Bone marrow (tissue), 2 donors: ENCODE data around the gene MED13.
A peak's percentile ranks its signal among the peaks of the same experiment; 100 is the strongest.

ENCODE experiments used
- DNase-seq, 2 donors: peaks; one replicate each; lab custom pipeline; 2025; lab: John Stamatoyannopoulos, UW

MED13 gene

GRCh38 chr17:62064791-62065563 lies at the start of gene MED13:
Gene MED13 (minus strand): TSS chr17:62065278. CDS start chr17:62065205, 73 bp downstream.
- peak in 1 of 2 donors; percentile 44 for DNase-seq

GRCh38 chr17:62112229-62112628 lies 47.2 kb upstream of the MED13 start:
- DNase-seq: no peak

GRCh38 chr17:62111562-62112171 lies 46.6 kb upstream of the MED13 start:
- no peak for DNase-seq

GRCh38 chr17:62110923-62111484 lies 45.9 kb upstream of the MED13 start:
- no peak for DNase-seq

- DNase-seq: no peak
These were observed 44.8 kb upstream of the MED13 start for GRCh38 chr17:62109924-62110323.

- peak in 1 of 2 donors; percentile 27 for DNase-seq
These were observed 44.4 kb upstream of the MED13 start for GRCh38 chr17:62109378-62109902.

GRCh38 chr17:62105861-62106260 lies 40.8 kb upstream of the MED13 start:
- no peak for DNase-seq

GRCh38 chr17:62105357-62105756 lies 40.3 kb upstream of the MED13 start:
- no peak for DNase-seq

GRCh38 chr17:62101515-62101914 lies 36.4 kb upstream of the MED13 start:
- DNase-seq: no peak

- no peak for DNase-seq
These were observed 36.0 kb upstream of the MED13 start for GRCh38 chr17:62101090-62101489.

GRCh38 chr17:62100055-62100454 lies 35.0 kb upstream of the MED13 start:
- no peak for DNase-seq

GRCh38 chr17:62099532-62099931 lies 34.5 kb upstream of the MED13 start:
- DNase-seq: no peak

GRCh38 chr17:62098623-62099231 lies 33.6 kb upstream of the MED13 start:
- no peak for DNase-seq

- DNase-seq: no peak
These were observed 31.3 kb upstream of the MED13 start for GRCh38 chr17:62096401-62096670.

GRCh38 chr17:62094175-62094574 lies 29.1 kb upstream of the MED13 start:
- DNase-seq: no peak

- no peak for DNase-seq
These were observed 28.4 kb upstream of the MED13 start for GRCh38 chr17:62093188-62094155.

GRCh38 chr17:62092784-62093183 lies 27.7 kb upstream of the MED13 start:
- DNase-seq: no peak

GRCh38 chr17:62091804-62092203 lies 26.7 kb upstream of the MED13 start:
- no peak for DNase-seq

- DNase-seq: no peak
These were observed 25.8 kb upstream of the MED13 start for GRCh38 chr17:62090868-62091267.

- no peak for DNase-seq
These were observed 25.1 kb upstream of the MED13 start for GRCh38 chr17:62090021-62090824.

- DNase-seq: no peak
These were observed 24.3 kb upstream of the MED13 start for GRCh38 chr17:62089334-62089733.
